ENCODE data around the gene MYO9A.

MYO9A gene

GRCh38 chr15:71932689-71933088, 185.3 kb downstream of the MYO9A start:
- Histone ChIP-seq H3K4me3 (ENCODE audit: low read depth in 1 of 2, low read length in 2 of 2) (no peak overlapping the region), H3K9ac (ENCODE audit: low read length) (no peak overlapping the region), H3K4me1 (ENCODE audit: insufficient read depth, low read length) (no peaks in the 10 kb centered on the region), H3K9me3 (ENCODE audit: low read length) (no peaks in the 10 kb centered on the region), H3K36me3 (ENCODE audit: insufficient read depth, low read length) (peaks cover 26% of the 10 kb centered on the region), H3K27ac (ENCODE audit: low read depth, low read length) (no peak overlapping the region), H3K27me3 (ENCODE audit: control insufficient read depth in 1 of 2, insufficient read depth in 2 of 2, low read length in 2 of 2) (no peaks in the 10 kb centered on the region)

DNA sequence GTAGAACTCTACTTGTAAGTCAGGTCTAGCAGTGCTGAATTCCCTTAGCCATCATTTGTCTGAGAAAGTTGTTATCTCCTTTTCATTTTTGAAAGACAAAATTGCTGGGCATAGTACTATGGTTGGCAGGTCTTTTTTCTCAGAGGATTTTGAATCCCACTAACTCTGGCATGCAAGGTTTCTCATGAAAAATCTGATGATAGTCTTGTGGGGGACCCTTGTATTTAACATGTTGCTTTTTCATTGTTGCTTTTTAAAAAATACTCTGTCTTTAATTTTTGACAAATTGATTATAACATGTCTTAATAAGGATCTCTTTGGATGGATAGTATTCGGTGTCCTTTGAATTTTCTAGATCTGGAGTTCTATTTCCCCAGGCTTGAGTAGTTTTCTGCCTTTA, 186.7 kb downstream of the MYO9A start:
- Histone ChIP-seq H3K4me1 (ENCODE audit: insufficient read depth, low read length) (no peaks in the 10 kb centered on the region), H3K27ac (ENCODE audit: low read depth, low read length) (no peak overlapping the region), H3K27me3 (ENCODE audit: control insufficient read depth in 1 of 2, insufficient read depth in 2 of 2, low read length in 2 of 2) (no peaks in the 10 kb centered on the region), H3K36me3 (ENCODE audit: insufficient read depth, low read length) (peaks cover 26% of the 10 kb centered on the region), H3K4me3 (ENCODE audit: low read depth in 1 of 2, low read length in 2 of 2) (no peak overlapping the region), H3K9me3 (ENCODE audit: low read length) (no peaks in the 10 kb centered on the region), H3K9ac (ENCODE audit: low read length) (no peak overlapping the region)

DNA sequence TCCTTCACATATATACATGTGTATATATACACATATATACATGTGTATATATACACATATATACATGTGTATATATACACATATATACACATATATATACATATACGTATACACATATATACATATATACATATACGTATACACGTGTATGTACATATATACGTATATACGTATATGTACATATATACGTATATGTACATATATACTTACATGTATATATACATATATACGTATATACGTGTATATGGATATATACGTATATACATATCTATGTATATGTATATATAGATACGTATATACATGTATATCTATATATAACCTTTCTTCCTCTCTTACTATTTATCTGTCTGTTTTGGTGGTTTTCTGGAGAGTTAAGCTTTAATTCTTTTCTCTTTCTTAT, 192.8 kb downstream of the MYO9A start:
- no peaks in the 10 kb centered on the region for H3K4me1 ChIP-seq (ENCODE audit: insufficient read depth, low read length)
- H3K9ac ChIP-seq (ENCODE audit: low read length), result no peak overlapping the region
- no peak overlapping the region for H3K4me3 ChIP-seq (ENCODE audit: low read depth in 1 of 2, low read length in 2 of 2)

GRCh38 chr15:71921191-71921590, 196.8 kb downstream of the MYO9A start:
- Histone ChIP-seq H3K27ac (ENCODE audit: low read depth, low read length) (no peak overlapping the region), H3K4me1 (ENCODE audit: insufficient read depth, low read length) (no peaks in the 10 kb centered on the region), H3K9me3 (ENCODE audit: low read length) (no peaks in the 10 kb centered on the region), H3K36me3 (ENCODE audit: insufficient read depth, low read length) (no peaks in the 10 kb centered on the region), H3K27me3 (ENCODE audit: control insufficient read depth in 1 of 2, insufficient read depth in 2 of 2, low read length in 2 of 2) (no peaks in the 10 kb centered on the region), H3K4me3 (ENCODE audit: low read depth in 1 of 2, low read length in 2 of 2) (no peak overlapping the region), H3K9ac (ENCODE audit: low read length) (no peak overlapping the region)

More for the DNA sequence above, 192.8 kb downstream of the MYO9A start:
- Histone ChIP-seq H3K36me3 (ENCODE audit: insufficient read depth, low read length) (no peaks in the 10 kb centered on the region), H3K27ac (ENCODE audit: low read depth, low read length) (no peak overlapping the region), H3K9me3 (ENCODE audit: low read length) (no peaks in the 10 kb centered on the region), H3K27me3 (ENCODE audit: control insufficient read depth in 1 of 2, insufficient read depth in 2 of 2, low read length in 2 of 2) (no peaks in the 10 kb centered on the region)

GRCh38 chr15:71920573-71920972, 197.4 kb downstream of the MYO9A start:
- no peak overlapping the region for H3K4me3 ChIP-seq (ENCODE audit: low read depth in 1 of 2, low read length in 2 of 2)
- no peaks in the 10 kb centered on the region for H3K9me3 ChIP-seq (ENCODE audit: low read length)
- H3K27ac ChIP-seq (ENCODE audit: low read depth, low read length), result no peak overlapping the region
- no peaks in the 10 kb centered on the region for H3K36me3 ChIP-seq (ENCODE audit: insufficient read depth, low read length)
- H3K9ac ChIP-seq (ENCODE audit: low read length), result no peak overlapping the region
- no peaks in the 10 kb centered on the region for H3K4me1 ChIP-seq (ENCODE audit: insufficient read depth, low read length)
- H3K27me3 ChIP-seq (ENCODE audit: control insufficient read depth in 1 of 2, insufficient read depth in 2 of 2, low read length in 2 of 2), result no peaks in the 10 kb centered on the region

GRCh38 chr15:71916834-71917233, 201.1 kb downstream of the MYO9A start:
- no peaks in the 10 kb centered on the region for H3K9me3 ChIP-seq (ENCODE audit: low read length)
- no peak overlapping the region for H3K4me3 ChIP-seq (ENCODE audit: low read depth in 1 of 2, low read length in 2 of 2)
- peaks cover 6% of the 10 kb centered on the region for H3K36me3 ChIP-seq (ENCODE audit: insufficient read depth, low read length)
- no peaks in the 10 kb centered on the region for H3K4me1 ChIP-seq (ENCODE audit: insufficient read depth, low read length)
- no peak overlapping the region for H3K9ac ChIP-seq (ENCODE audit: low read length)
- no peak overlapping the region for H3K27ac ChIP-seq (ENCODE audit: low read depth, low read length)
- H3K27me3 ChIP-seq (ENCODE audit: control insufficient read depth in 1 of 2, insufficient read depth in 2 of 2, low read length in 2 of 2), result no peaks in the 10 kb centered on the region

GRCh38 chr15:71914092-71914491, 203.9 kb downstream of the MYO9A start:
- Histone ChIP-seq H3K36me3 (ENCODE audit: insufficient read depth, low read length) (peaks cover 11% of the 10 kb centered on the region), H3K9ac (ENCODE audit: low read length) (no peak overlapping the region)

DNA sequence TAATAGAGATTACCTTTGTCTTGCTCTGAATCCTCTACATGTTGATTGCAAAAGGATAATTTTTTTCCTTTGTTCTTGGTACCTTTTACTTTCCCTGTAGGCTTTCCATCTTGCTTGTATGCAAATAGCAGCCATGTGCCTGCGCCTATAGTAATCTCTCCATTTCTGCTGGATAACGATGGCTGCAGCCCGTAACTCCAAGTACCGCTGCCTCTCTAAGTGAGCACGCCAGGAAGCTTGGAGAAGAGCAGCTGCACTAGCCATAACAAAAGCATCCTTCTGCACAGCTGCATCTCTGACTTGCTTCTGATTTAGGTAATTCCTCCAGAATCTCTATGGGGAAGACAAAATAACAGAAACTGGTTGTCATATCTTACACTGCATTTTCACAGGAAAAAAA, 218.3 kb downstream of the MYO9A start:
- peaks cover 35% of the 10 kb centered on the region for H3K36me3 ChIP-seq (ENCODE audit: insufficient read depth, low read length)
- no peak overlapping the region for H3K9ac ChIP-seq (ENCODE audit: low read length)
- no peak overlapping the region for H3K4me3 ChIP-seq (ENCODE audit: low read depth in 1 of 2, low read length in 2 of 2)
- H3K4me1 ChIP-seq (ENCODE audit: insufficient read depth, low read length), result no peaks in the 10 kb centered on the region
- no peaks in the 10 kb centered on the region for H3K9me3 ChIP-seq (ENCODE audit: low read length)
- no peak overlapping the region for H3K27ac ChIP-seq (ENCODE audit: low read depth, low read length)
- no peaks in the 10 kb centered on the region for H3K27me3 ChIP-seq (ENCODE audit: control insufficient read depth in 1 of 2, insufficient read depth in 2 of 2, low read length in 2 of 2)

More at GRCh38 chr15:71914092-71914491, 203.9 kb downstream of the MYO9A start:
- H3K4me1 ChIP-seq (ENCODE audit: insufficient read depth, low read length), result no peaks in the 10 kb centered on the region
- H3K4me3 ChIP-seq (ENCODE audit: low read depth in 1 of 2, low read length in 2 of 2), result no peak overlapping the region
- no peaks in the 10 kb centered on the region for H3K27me3 ChIP-seq (ENCODE audit: control insufficient read depth in 1 of 2, insufficient read depth in 2 of 2, low read length in 2 of 2)
- no peaks in the 10 kb centered on the region for H3K9me3 ChIP-seq (ENCODE audit: low read length)
- no peak overlapping the region for H3K27ac ChIP-seq (ENCODE audit: low read depth, low read length)

- no peaks in the 10 kb centered on the region for H3K4me1 ChIP-seq (ENCODE audit: insufficient read depth, low read length)
- no peak overlapping the region for H3K9ac ChIP-seq (ENCODE audit: low read length)
- no peak overlapping the region for H3K4me3 ChIP-seq (ENCODE audit: low read depth in 1 of 2, low read length in 2 of 2)
- peaks cover 22% of the 10 kb centered on the region for H3K36me3 ChIP-seq (ENCODE audit: insufficient read depth, low read length)
- H3K9me3 ChIP-seq (ENCODE audit: low read length), result no peaks in the 10 kb centered on the region
- H3K27ac ChIP-seq (ENCODE audit: low read depth, low read length), result no peak overlapping the region
- H3K27me3 ChIP-seq (ENCODE audit: control insufficient read depth in 1 of 2, insufficient read depth in 2 of 2, low read length in 2 of 2), result no peaks in the 10 kb centered on the region
These were observed 224.3 kb downstream of the MYO9A start for GRCh38 chr15:71893691-71894090.

GRCh38 chr15:71892335-71892734, 225.6 kb downstream of the MYO9A start:
- Histone ChIP-seq H3K4me1 (ENCODE audit: insufficient read depth, low read length) (no peaks in the 10 kb centered on the region), H3K36me3 (ENCODE audit: insufficient read depth, low read length) (peaks cover 16% of the 10 kb centered on the region), H3K27me3 (ENCODE audit: control insufficient read depth in 1 of 2, insufficient read depth in 2 of 2, low read length in 2 of 2) (no peaks in the 10 kb centered on the region), H3K4me3 (ENCODE audit: low read depth in 1 of 2, low read length in 2 of 2) (no peak overlapping the region), H3K9me3 (ENCODE audit: low read length) (no peaks in the 10 kb centered on the region), H3K27ac (ENCODE audit: low read depth, low read length) (no peak overlapping the region), H3K9ac (ENCODE audit: low read length) (no peak overlapping the region)

DNA sequence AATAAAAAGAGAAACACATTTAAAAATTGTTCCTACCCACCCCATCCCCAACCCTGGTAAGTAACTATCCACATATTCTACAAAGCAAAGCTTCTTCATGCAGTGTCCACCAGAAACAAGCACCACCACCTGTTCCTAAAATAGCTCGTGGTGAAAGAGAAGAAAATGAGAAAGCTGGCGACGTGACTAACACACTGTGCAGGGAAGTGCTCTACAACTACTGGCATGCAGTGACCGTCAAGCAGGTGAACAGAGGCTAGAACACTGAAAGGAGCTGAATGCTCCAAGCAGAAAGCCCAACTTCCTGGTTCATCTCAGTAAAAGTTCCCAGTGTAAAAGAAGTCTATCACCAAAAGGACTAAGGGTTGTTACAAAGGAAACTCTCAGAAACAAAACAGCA, 226.9 kb downstream of the MYO9A start:
- no peaks in the 10 kb centered on the region for H3K9me3 ChIP-seq (ENCODE audit: low read length)
- no peak overlapping the region for H3K9ac ChIP-seq (ENCODE audit: low read length)
- H3K4me1 ChIP-seq (ENCODE audit: insufficient read depth, low read length), result no peaks in the 10 kb centered on the region
- peaks cover 17% of the 10 kb centered on the region for H3K36me3 ChIP-seq (ENCODE audit: insufficient read depth, low read length)
- no peak overlapping the region for H3K4me3 ChIP-seq (ENCODE audit: low read depth in 1 of 2, low read length in 2 of 2)
- no peaks in the 10 kb centered on the region for H3K27me3 ChIP-seq (ENCODE audit: control insufficient read depth in 1 of 2, insufficient read depth in 2 of 2, low read length in 2 of 2)
- H3K27ac ChIP-seq (ENCODE audit: low read depth, low read length), result no peak overlapping the region

DNA sequence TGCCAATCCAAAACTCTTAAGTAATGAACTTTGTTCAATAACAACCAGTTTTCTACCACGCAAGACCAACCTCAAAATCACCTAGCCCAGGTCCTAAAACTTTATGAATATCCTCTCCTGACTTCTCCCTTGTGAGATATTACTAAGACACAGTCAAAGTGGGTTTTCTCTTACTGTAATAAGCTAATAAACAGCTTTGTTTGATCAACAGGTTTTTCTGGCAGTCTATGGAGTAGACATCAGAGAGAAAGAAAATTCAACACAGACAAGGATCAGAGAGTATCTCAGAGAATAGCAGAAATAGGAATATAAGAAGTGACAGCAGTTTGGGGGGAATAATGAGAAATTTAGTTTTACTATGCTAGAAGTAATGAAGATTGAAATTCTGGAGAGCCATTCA, 228.0 kb downstream of the MYO9A start:
- H3K4me1 ChIP-seq (ENCODE audit: insufficient read depth, low read length), result no peaks in the 10 kb centered on the region
- no peaks in the 10 kb centered on the region for H3K27me3 ChIP-seq (ENCODE audit: control insufficient read depth in 1 of 2, insufficient read depth in 2 of 2, low read length in 2 of 2)
- H3K27ac ChIP-seq (ENCODE audit: low read depth, low read length), result no peak overlapping the region
- peaks cover 17% of the 10 kb centered on the region for H3K36me3 ChIP-seq (ENCODE audit: insufficient read depth, low read length)
- no peak overlapping the region for H3K9ac ChIP-seq (ENCODE audit: low read length)
- H3K9me3 ChIP-seq (ENCODE audit: low read length), result no peaks in the 10 kb centered on the region
- no peak overlapping the region for H3K4me3 ChIP-seq (ENCODE audit: low read depth in 1 of 2, low read length in 2 of 2)
